Fibroblast of peridontal ligament (primary cell): ENCODE results near the gene SPATA13.
A peak's percentile ranks its signal among the peaks of the same experiment; 100 is the strongest.

Experiments
- DNase-seq: peaks from one replicate; pipeline ENCODE4 v3.0.0-alpha.2; 2010; ENCODE audit errors: extremely low read depth

The SPATA13 gene

DNA sequence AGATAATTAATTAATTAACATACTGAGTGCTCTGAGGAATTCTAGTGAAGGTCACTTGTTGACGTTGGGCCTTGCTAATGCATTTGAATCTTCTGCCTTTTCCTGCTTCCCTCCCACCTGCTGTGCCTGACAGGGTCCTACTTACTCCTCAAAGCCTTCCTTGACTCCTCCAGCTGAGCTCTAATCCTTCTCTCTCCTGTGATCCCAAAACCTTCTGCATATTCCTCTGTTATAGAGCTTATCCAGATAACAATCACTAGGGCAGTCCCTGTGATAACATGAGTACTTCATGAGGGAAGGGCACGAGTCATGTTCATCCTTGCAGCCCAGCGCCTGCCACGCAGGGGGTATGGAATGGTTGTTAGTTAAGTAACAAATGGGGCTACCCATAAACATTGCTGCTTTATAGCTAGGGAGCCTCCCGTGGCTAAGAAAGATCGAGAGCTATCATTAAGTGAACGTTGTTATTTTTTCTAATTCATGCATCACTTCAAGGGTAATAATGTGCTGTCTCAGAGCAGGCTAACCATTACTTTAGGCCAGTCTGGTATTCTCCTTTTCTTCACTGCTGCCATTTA, 19.1 kb upstream of the SPATA13 start:
- no peak for DNase-seq

DNA sequence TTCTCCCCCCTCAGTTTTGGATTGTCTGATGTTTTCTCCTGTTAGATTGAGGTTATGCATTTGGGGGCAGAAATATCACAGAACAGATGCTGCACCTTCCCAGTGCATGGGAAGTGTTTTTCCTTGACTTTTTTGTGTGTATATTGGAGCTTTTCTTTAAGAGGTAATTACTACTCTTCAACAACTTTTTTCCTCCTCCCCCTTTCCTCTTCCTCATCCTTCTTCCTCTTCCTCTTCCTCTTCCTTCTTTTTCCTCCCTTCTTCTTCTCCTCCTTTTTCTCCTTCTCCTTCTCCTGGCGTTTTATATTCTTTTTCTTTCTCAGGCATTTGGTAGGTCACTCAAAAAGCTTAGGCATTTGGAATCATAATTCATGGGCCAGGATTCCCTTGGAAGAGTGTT, 18.1 kb upstream of the SPATA13 start:
- no peak for DNase-seq

DNA sequence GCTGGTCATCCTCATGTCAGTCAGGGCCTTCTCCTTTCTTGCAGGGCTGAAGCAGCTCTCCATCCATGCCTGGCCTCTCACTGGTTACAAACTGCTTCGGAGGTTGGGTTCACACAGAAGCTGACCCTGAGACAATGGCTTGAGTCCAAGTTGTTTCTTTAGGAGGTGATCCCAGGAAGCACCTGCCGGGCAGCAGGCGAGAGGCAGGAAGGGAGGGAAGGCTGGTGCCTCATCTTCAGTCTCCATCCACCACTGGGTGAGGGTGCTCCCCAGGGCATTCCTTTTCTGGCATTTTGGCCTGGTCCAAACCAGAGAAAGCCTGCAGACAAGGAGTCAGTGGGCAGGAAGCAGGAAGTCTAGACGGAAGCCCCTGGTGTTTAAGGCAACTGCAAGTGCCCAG, 17.6 kb upstream of the SPATA13 start:
- no peak for DNase-seq

DNA sequence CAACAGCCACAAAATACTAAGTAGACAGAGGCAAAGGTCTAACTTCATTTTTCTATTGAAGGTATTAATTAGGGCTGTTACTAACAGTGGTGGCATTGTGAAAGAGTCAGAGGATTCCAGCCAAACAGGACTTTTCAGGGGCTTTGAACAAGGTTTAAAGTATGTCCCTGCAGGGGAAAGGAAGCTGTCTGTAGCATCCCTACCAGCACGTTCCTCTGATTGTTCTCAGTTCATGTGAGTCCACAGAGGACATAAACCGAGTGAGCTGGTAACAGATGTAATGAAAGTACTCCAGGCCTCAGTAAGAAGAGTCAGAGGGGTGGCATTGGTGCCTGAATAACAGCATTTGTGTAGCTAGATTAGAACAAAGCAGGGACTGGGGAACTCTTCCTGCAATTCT, 15.3 kb upstream of the SPATA13 start:
- DNase-seq, result no peak

DNA sequence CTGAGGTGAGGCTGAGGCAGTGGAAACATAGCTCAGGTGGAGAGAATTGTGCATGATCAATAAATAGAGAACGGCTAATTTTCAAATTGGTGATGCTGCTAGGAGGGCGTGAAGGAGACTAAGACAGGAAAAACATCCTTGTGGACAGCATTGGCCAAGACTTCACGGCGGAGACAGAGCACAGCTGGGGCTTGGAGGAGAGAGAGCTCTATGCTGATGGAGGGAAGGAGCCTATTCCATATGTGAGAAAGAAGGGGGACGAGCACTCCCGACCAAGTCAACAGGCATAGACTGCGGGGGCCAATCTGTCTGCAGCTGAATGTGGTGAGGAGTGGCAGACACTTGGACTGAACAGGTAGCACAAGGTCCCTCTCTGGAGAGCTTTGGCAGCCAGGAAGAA, 14.8 kb upstream of the SPATA13 start:
- no peak for DNase-seq

DNA sequence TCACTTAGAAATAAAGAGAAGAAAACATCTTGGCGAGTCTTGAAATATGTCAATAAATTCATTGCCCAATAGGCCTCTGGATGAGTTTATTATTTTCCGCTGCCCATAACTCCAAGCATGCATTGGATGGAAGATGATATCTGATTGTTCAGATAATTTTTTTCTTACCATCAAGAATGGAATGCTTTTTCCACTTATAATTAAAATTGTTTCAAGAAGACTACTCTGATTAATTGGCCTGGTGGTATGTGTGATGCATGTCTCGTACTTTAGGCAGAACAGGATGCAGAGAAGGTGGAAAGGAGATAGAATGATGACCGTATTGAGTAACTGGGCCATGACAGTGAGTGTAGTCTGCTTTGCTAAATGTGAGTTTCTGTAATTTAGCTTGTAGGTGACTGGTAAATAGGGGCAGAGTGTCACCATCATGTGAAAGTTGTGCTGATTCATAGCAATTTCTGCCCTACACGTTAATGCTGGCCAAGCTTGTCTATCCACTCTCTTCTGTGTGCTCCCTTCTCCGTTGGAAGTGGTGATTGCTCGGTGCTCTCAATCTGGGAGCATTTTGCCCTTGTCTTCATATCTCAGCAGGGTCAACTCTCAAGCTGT, 13.5 kb upstream of the SPATA13 start:
- no peak for DNase-seq

DNA sequence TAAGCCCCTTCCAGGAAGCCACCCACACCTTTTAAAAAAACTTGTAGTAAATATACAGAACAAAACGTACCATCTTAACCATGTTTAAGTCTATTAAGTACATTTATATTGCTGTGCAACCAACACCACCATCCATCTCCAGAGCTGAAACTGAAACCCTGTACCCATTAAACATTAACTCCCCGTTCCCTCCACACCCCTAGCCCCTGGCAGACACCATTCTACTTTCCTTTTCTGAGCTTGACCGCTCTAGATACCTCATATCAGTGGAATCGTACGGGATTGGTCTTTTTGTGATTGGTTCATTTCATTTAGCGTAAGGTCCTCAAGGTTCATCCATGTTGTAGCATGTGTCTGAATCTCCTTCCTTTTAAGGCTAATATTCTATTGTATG, 13.0 kb upstream of the SPATA13 start:
- DNase-seq, result no peak

DNA sequence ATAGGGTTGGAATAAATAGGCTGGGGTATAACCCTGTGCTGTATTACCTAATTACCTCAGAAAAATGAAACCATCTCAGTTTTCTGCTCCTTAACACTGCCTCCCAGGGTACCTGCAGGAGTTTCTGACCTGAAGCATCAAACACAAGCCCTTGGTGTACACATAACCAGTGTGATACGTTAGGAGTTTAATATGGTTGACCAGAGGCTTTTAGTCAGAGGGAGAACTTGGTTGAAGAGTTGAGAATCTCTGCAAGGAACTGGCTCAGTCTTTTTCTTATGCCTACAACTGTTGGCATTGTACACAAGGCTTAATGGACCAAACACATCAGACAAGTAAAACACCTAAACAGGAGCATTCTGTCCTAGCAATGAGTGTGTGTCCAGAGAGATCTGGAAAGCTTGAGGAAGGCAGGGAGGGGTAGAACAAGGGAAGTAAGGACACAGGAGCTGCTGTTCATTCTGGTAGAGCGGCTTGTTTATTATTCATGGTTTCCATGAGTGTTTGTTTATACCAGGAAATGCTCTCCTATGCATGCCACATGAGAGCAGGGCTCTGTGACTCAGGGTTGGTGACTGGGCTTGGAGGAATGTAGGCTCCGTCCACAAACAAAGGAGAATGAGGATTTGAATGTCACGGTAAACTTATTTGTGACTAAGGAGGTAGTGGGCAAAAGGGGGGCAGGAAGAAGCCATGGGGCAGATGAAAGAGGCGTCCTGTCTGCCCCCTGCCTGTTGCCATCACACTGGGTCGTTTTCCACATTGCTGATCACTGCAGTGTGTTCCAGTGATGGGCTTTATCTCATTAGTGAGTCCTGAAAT, 11.9 kb upstream of the SPATA13 start:
- peak; percentile 97 for DNase-seq

DNA sequence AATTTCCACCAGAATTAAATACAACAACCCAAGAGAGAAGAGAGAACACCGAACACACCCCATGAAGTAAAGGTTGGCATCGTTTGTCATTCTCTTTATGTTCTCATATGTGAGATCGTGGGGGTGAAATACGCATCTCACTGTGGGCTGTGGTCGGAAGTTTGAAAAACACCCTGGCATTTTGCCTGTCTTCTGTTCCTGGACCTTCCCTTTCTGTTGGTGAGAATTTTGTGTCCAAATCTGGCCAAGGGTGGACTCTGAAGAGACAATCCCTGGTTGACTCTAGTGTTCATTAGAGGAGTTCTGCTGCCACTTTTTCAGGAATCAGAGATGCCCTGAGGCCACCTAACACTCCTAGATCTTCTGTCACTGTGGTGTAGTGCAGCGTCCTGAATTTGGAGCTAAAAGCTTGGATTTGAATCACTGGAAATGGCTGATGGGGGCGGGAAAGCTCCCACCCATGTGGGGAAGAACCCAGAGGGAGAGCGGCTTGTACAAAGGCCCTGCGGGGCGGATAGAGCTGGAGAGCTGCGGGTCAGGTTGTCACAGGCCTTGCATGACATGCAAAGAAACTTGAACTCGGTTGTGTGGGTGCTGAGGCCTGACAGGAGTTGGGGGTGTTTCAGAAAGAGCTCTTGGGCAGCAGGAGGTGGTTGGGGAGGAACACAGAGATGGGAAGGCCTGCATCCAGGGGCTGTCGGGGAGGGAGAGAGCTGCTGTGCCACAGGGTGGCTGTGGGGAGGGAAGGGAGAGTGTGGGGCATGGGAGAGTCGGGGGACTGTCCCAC, 11.1 kb upstream of the SPATA13 start:
- DNase-seq, result peak; percentile 47

DNA sequence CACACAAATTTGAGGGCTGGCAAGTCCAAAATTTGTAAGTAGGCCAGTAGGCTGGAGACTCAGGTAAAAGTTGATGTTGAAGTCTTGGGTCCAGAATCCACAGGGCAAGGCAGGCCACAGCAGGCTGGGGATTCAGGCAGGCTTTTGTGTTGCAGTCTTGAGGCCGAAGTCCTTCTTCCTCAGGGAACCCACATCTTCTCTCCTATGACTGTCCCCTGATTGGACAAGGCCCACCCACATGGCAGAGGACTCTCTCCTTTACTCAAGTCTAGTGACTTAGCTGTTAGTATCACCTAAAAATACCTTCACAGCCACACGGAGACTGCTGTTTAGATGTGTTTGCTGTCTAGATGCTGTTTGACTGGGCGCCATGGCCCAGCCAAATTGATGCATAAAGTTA, 9.9 kb upstream of the SPATA13 start:
- DNase-seq, result no peak

DNA sequence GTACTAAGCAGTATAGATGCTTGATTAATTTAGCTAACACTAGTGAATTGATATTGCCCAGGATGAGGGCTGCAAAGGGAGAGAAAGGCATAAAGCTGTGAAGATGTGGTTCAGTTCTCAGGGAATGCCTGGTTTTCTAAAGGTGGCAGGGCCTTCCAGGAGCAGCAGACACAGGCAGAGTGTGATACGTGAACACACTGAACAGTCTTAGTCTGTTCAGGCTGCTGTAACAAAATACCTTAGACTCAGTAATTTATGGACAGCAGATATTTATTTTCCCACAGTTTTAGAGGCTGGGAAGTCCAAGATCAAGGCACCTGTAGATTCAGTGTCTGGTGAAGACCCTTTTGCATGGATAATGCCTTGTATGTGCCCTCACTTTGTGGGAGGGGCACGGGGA, 8.7 kb upstream of the SPATA13 start:
- DNase-seq, result no peak

DNA sequence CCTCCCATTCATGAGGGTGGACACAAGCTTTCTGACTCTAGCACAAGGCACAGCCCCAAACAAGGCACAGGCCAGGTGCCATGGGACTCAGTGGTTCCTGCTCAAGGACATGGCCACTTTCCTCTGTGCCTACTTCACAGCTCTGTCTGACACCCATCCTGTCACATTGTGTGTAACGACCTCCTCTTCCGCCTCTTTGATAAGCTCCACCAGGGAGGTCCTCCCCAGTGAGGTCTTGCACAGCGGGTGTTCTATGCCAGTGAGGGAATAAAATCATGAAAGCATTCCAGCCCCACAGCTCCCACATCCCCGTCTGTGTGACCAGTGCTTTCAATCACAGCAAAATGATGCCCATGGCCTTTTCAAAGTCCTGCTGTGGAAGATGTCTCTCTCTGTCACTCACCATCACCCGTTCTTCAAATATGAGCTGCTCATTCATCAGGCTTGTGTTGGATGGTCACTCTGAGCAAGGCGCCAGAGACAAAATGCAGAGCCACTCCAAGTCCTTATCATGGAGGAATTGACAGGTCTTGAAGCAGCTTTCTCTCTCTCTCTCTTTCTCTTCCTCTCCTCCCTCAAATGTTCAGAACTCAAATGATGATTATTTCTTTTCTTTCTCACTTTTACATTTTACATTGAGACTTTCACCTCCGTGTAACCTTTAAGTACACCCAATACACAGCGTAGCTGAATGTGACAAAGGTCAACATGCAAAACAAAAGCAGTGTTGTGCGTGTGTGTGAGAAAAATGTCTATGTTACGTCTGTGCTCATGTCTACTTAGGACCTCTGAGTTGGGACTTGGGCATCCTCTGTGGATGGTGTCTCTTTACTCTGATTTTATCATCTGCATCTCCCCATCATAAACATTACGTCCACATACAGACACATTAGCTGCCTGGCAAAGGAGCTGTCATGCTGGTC, 8.0 kb upstream of the SPATA13 start:
- DNase-seq, result no peak

DNA sequence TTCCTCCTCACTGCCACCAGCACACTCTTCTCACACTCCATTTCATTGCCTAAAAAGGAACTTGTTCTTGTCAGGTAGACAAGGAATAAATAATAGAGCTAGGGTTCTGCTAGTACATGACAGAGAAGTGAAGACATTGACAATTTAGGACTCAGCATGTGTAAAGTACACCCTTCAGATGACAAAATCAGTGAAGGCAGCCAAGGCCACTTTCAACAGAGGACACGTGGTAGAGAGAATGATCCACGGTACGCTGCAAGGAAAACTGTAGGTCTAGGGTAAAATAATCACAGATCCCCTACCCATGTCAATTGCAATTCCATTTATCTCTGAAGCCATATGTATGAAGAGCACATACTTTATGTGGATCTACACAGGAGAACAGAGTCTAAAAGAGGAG, 7.2 kb upstream of the SPATA13 start:
- no peak for DNase-seq

DNA sequence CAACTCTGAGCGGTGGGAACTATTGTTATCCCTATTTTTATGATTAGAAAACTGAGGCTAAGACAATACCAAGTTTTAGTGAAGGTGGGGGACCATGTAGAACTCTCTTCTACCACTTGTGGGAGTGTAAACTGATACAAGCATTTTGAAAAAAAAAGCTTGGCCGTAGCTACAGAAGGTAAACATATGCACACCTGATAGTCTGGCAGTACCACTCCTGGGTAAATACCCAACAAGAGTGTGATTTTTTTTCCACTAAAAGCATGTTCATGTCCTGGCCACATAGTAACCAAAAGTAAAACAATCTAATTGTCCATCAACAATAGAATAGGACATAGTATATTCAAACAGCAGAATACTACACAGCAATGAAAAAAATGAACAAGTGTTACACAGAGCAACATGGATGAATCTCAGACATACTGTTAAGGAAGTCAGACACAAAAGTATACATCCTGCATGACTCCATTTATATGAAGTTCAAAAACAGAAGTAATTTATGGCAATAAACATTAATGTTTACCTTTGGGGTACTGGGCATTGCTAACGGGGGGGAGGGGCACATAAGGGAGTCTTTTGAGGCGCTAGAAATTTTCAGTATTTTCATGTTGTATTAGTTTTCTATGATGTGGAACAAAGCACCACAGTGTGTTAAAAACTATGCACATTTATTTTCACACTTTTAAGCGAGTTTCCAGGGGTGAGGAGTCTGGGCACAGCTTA, 6.4 kb upstream of the SPATA13 start:
- no peak for DNase-seq

DNA sequence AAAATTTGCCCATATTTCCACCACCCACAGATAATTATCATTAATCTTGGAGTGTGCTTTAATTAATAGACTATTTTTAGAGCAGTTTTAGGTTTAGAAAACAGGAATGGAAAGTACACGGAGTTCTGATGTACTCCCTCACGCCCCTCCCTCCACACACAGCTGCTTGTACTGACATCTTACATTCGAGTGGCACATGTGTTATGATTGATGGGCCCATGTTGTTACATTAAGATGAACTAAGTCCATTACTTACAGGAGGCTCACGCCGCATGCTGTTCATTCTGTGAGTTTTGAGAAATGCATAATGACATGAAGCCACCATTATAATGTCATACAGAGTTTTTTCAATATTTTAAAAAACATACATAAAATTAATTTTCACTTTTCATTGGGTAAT, 1.2 kb upstream of the SPATA13 start:
- no peak for DNase-seq

DNA sequence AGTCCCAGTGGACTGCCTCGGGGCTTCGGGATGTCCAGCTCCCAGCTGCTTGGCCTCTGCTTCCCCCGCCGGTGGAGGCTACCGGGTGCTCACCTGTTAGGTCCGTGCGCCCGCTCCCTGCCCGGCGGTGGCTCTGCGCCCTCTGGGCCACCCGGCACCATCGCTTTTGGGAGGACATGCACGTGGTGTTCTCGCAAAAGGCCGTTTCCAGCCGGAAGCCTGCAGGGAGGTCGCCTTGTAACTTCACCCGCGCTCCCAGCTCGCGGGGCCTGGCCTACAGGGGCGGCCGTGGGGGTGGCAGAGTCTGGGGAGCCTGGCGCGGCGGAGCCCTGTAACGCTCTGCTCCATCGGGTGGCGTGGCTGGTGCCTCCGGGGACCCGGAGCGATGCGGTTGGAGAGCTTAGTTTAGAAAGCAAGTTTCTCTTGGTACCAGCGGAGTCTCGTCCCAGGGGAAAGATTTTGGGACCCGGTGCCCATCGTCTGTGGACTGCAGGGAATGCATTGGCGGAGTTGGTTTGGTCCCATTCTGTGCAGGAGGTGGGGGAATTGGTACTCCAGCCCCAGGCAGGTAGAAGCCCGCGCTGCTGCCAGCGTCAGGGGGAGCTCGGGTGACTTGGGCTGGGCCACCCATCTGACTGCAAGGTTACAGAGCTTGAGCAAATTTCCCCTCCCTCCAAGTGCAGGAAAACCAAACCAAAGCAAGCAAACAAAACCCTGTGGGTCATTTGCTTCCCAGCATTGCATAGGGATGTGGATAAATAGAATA, 673 bp downstream of the SPATA13 start:
- DNase-seq, result no peak

DNA sequence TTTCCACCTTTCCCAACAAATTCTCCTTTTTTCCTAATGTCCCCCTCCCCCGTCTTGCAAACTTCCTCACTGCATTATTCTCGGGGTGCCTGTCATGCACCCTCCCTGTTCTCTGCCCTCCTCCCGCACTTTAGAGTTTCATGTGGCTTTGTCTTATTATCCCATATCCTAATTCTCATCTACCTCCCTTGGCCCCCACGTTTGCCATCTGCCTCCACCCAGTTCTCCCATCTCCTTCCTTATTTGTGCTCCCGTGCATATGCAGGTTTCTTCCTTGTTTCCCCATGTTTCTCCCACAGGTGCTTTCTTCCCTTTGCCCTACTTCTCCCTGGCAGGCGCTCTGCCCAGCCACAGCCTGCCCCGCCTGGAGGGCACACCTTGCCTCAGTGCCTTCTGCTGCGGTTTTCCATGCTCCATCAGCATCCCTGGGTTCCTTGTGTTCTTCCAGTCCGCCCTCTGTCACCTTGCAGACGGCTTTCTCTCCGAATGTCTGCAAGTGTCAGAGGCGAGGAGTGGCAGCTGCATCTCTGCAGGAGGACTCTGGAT, 1.5 kb downstream of the SPATA13 start:
- no peak for DNase-seq

DNA sequence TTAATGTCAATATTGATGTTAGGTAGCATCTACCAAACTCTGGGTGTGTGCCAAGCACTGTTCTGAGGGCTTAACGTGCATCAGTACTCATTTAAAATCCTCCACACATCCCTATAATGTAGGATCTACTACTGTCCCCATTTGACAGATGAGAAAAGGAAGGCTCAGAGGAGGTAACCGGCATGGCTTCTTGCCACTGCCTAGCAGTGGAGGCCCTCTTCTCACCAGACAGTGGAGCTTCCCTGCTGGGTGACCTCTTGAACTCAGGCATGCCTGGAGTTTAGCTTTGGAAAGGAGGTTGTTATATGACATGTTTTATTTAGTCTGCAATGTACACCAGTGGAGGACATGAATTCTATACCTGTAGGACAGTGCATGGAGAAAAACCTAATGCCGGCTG, 2.1 kb downstream of the SPATA13 start:
- no peak for DNase-seq

DNA sequence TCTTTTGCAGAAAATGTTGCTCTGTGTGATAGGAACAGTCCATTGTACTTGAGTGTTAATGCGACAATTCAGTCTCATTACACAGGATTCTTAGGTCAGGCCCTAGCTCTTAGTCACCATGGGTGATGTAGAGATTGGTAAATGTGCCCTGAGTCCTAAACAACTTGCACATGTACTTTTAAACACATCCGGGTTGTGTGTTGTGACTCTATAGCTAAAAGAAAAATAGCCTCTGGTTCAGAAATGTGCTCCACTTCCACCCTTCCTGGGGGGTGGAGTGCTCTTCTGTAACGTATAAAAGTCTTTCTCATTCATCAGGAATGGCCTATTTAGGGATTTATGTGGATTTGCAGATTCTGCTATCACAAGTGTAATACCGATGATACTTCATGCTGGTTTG, 5.2 kb downstream of the SPATA13 start:
- DNase-seq, result peak; percentile 42

DNA sequence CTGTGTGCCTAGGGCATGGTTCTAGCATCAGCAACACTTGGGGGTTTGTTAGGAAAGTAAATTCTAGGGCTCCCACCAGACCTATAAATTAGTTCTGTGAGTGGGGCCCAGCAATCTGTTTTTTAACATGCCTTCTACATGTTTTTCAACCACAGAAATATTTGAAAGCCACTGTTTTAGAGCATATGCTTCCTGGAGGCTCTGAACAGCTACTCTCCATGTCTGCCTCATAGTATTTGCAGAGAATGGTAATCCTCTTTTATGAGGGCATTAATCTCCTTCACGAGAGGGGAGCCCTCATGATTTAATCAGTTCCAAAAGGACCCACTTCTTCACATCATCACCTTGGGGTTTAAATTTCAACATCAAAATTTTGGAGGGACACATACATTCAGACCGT, 6.0 kb downstream of the SPATA13 start:
- DNase-seq, result no peak
